ENCODE results near the gene ZNF519.
"Not testable (repeated sequence)": the region's sequence is repeated elsewhere in the genome, so short reads cannot be mapped to it uniquely, and the experiment has no call there.

ZNF519 gene

GRCh38 chr18:14149121-14149850 lies 17.1 kb upstream of the ZNF519 start:
- not testable (repeated sequence) for H3K4me3 ChIP-seq (ENCODE audit: low read length); DNase-seq (ENCODE audit: low read depth, low spot score)

- DNase-seq (ENCODE audit: low read depth, low spot score), result not testable (repeated sequence)
Observed at GRCh38 chr18:14147935-14148865, 16.0 kb upstream of the ZNF519 start.

GRCh38 chr18:14146771-14147170 lies 14.5 kb upstream of the ZNF519 start:
- not testable (repeated sequence) for H3K4me3 ChIP-seq (ENCODE audit: low read length); DNase-seq (ENCODE audit: low read depth, low spot score)

More at GRCh38 chr18:14147935-14148865, 16.0 kb upstream of the ZNF519 start:
- not testable (repeated sequence) for H3K4me3 ChIP-seq (ENCODE audit: low read length)

GRCh38 chr18:14145581-14146338 lies 13.5 kb upstream of the ZNF519 start:
- DNase-seq (ENCODE audit: low read depth, low spot score); H3K4me3 ChIP-seq (ENCODE audit: low read length): not testable (repeated sequence)

- not testable (repeated sequence) for H3K4me3 ChIP-seq (ENCODE audit: low read length); DNase-seq (ENCODE audit: low read depth, low spot score)
Observed at GRCh38 chr18:14145021-14145420, 12.8 kb upstream of the ZNF519 start.

- H3K4me3 ChIP-seq (ENCODE audit: low read length), result no peak overlapping the region
- no peak for DNase-seq (ENCODE audit: low read depth, low spot score)
Observed at GRCh38 chr18:14144628-14144895, 12.3 kb upstream of the ZNF519 start.

- H3K4me3 ChIP-seq (ENCODE audit: low read length); DNase-seq (ENCODE audit: low read depth, low spot score): not testable (repeated sequence)
Observed at GRCh38 chr18:14143871-14144627, 11.8 kb upstream of the ZNF519 start.

GRCh38 chr18:14143396-14143795 lies 11.2 kb upstream of the ZNF519 start:
- not testable (repeated sequence) for H3K4me3 ChIP-seq (ENCODE audit: low read length); DNase-seq (ENCODE audit: low read depth, low spot score)

- not testable (repeated sequence) for DNase-seq (ENCODE audit: low read depth, low spot score); H3K4me3 ChIP-seq (ENCODE audit: low read length)
Observed at GRCh38 chr18:14142177-14142576, 9.9 kb upstream of the ZNF519 start.

GRCh38 chr18:14139583-14139982 lies 7.3 kb upstream of the ZNF519 start:
- DNase-seq (ENCODE audit: low read depth, low spot score); H3K4me3 ChIP-seq (ENCODE audit: low read length): not testable (repeated sequence)

GRCh38 chr18:14137971-14138370 lies 5.7 kb upstream of the ZNF519 start:
- not testable (repeated sequence) for DNase-seq (ENCODE audit: low read depth, low spot score)

GRCh38 chr18:14131696-14132270 lies 452 bp downstream of the ZNF519 start:
- peak overlapping the region; percentile 69 for H3K4me3 ChIP-seq (ENCODE audit: low read length)
- DNase-seq (ENCODE audit: low read depth, low spot score), result not testable (repeated sequence)

More at GRCh38 chr18:14137971-14138370, 5.7 kb upstream of the ZNF519 start:
- not testable (repeated sequence) for H3K4me3 ChIP-seq (ENCODE audit: low read length)

GRCh38 chr18:14130804-14131203 lies 1.4 kb downstream of the ZNF519 start:
- DNase-seq (ENCODE audit: low read depth, low spot score), result not testable (repeated sequence)
- peak overlapping the region; percentile 69 for H3K4me3 ChIP-seq (ENCODE audit: low read length)

GRCh38 chr18:14124689-14125088 lies 7.5 kb downstream of the ZNF519 start:
- H3K4me3 ChIP-seq (ENCODE audit: low read length), result no peak overlapping the region
- no peak for DNase-seq (ENCODE audit: low read depth, low spot score)

- DNase-seq (ENCODE audit: low read depth, low spot score), result no peak
- H3K4me3 ChIP-seq (ENCODE audit: low read length), result no peak overlapping the region
Observed at GRCh38 chr18:14122097-14122496, 10.1 kb downstream of the ZNF519 start.

- DNase-seq (ENCODE audit: low read depth, low spot score), result no peak
- H3K4me3 ChIP-seq (ENCODE audit: low read length), result no peak overlapping the region
Observed at GRCh38 chr18:14120926-14121325, 11.3 kb downstream of the ZNF519 start.

- no peak overlapping the region for H3K4me3 ChIP-seq (ENCODE audit: low read length)
- DNase-seq (ENCODE audit: low read depth, low spot score), result no peak
Observed at GRCh38 chr18:14117606-14118005, 14.6 kb downstream of the ZNF519 start.

- DNase-seq (ENCODE audit: low read depth, low spot score), result no peak
- no peak overlapping the region for H3K4me3 ChIP-seq (ENCODE audit: low read length)
Observed at GRCh38 chr18:14106906-14107305, 25.3 kb downstream of the ZNF519 start.
